HCT116 (cell line): Measurements from ENCODE around the gene LY6G5B. TPM values are rescaled to one million over a fixed set of nuclear protein-coding genes. Genes with fewer than 3 reads are reported as not detected.

Source experiments
- ATAC-seq: fragments of 200-7000 bp; cut with Tn5 transposase; 2 replicates; pipeline ENCODE4 v1.9.1; 2020; ENCODE audit warnings: mild to moderate bottlenecking, moderate library complexity
- BruUV-seq: library from RNA; stranded (reverse); fragments of 400-500 nt; replicated peaks from 2 replicates; lab custom pipeline; 2021; lab: Mats Ljungman, UMichigan
- CTCF ChIA-PET: fragments of 300-600 bp; sonication (Branson Sonifier 250); formaldehyde crosslinking; loops from one replicate; lab custom pipeline; 2021; ENCODE audit warnings: antibody characterized with exemption; lab: Charles Lee
- POLR2A ChIA-PET: fragments of 300-600, 350-600 bp; sonication (Branson Sonifier 250); formaldehyde crosslinking; loops from one replicate; lab custom pipeline; 2021; ENCODE audit warnings: antibody characterized with exemption; lab: Charles Lee
- RAD21 ChIA-PET, 2 experiments: fragments of 300-600 bp; sonication (Branson Sonifier 250); formaldehyde crosslinking; loops; one replicate each; lab custom pipeline; 2023; ENCODE audit warnings: low total read pairs in 2 of 2; ENCODE audit not compliant: uncharacterized antibody in 2 of 2, unreplicated experiment in 2 of 2, low non-redundant PET in 1 of 2; lab: Charles Lee
- DNase-seq: peaks from one replicate; pipeline ENCODE4 v3.0.0-alpha.2; 2010; ENCODE audit warnings: low read depth, low spot score
- H2AFZ ChIP-seq: fragments of 200-600 bp; shearing (Covaris generic), sonication (generic); 2 replicates; pipeline ENCODE4 v1.6.1; 2017; ENCODE audit warnings: low read depth, mixed run types, mixed read lengths, antibody characterized with exemption, low read length; ENCODE audit not compliant: poor library complexity, severe bottlenecking
- H3K27ac ChIP-seq: 2 replicates; pipeline ENCODE4 v1.5.1; 2012; ENCODE audit warnings: low read depth, low read length
- H3K27me3 ChIP-seq: fragments of 200-600 bp; sonication (generic); 2 replicates; pipeline ENCODE4 v1.6.1; 2016; ENCODE audit warnings: mixed run types, low read length, mixed read lengths; ENCODE audit not compliant: insufficient read depth
- H3K36me3 ChIP-seq, 2 experiments: fragments of 200-500 bp in 1 of 2; fragments of 200-600 bp in 1 of 2; sonication (Bioruptor generic) in 1 of 2; sonication (generic) in 1 of 2; 2 replicates each; pipeline versions ENCODE4 v1.5.1 to v1.6.1; 2014 to 2016; ENCODE audit warnings: low read length in 2 of 2, inconsistent platforms in 1 of 2, mixed read lengths in 1 of 2, mixed run types in 1 of 2; ENCODE audit not compliant: insufficient read depth in 2 of 2, control insufficient read depth in 1 of 2
- H3K4me1 ChIP-seq, 2 experiments: fragments of 200-600 bp in 1 of 2; sonication (generic) in 1 of 2; 2 replicates each; pipeline versions ENCODE4 v1.5.1 to v1.6.1; 2012 to 2017; ENCODE audit warnings: low read length in 2 of 2, inconsistent platforms in 1 of 2, mild to moderate bottlenecking in 1 of 2, mixed read lengths in 1 of 2, mixed run types in 1 of 2, moderate library complexity in 1 of 2; ENCODE audit not compliant: insufficient read depth in 2 of 2, control insufficient read depth in 1 of 2
- H3K4me2 ChIP-seq: fragments of 200-600 bp; sonication (generic); 2 replicates; pipeline ENCODE4 v1.6.1; 2017; ENCODE audit warnings: mixed run types, low read length, mixed read lengths
- H3K4me3 ChIP-seq, 2 experiments: fragments of 200-600 bp in 1 of 2; sonication (generic) in 1 of 2; replicated peaks in 1 of 2; 2 replicates each; pipeline ENCODE4 v1.5.1; 2011 to 2016; ENCODE audit warnings: low read length in 2 of 2, control low read depth in 1 of 2, low read depth in 1 of 2, mild to moderate bottlenecking in 1 of 2, mixed read lengths in 1 of 2, mixed run types in 1 of 2
- H3K79me2 ChIP-seq: fragments of 200-600 bp; sonication (generic); 2 replicates; pipeline ENCODE4 v1.6.1; 2017; ENCODE audit warnings: mild to moderate bottlenecking, mixed run types, low read length, moderate library complexity, mixed read lengths; ENCODE audit not compliant: insufficient read depth
- H3K9ac ChIP-seq: fragments of 200-600 bp; sonication (generic); 2 replicates; pipeline ENCODE4 v1.6.1; 2016; ENCODE audit warnings: low read length, mixed read lengths
- H3K9me2 ChIP-seq: fragments of 200-600 bp; sonication (generic), shearing (Covaris generic); 2 replicates; pipeline ENCODE4 v1.6.1; 2017; ENCODE audit warnings: mixed run types, mild to moderate bottlenecking, moderate library complexity; ENCODE audit not compliant: insufficient read depth
- H3K9me3 ChIP-seq, 2 experiments: fragments of 200-500 bp in 1 of 2; fragments of 200-600 bp in 1 of 2; sonication (Bioruptor generic) in 1 of 2; sonication (generic) in 1 of 2; 2 replicates each; pipeline ENCODE4 v1.6.1; 2014 to 2017; ENCODE audit warnings: low read length in 2 of 2, mixed read lengths in 2 of 2, inconsistent platforms in 1 of 2, low read depth in 1 of 2, mild to moderate bottlenecking in 1 of 2, mixed run types in 1 of 2, moderate library complexity in 1 of 2; ENCODE audit not compliant: control insufficient read depth in 1 of 2, insufficient read depth in 1 of 2
- H4K20me1 ChIP-seq: fragments of 200-600 bp; sonication (generic), shearing (Covaris generic); 2 replicates; pipeline ENCODE4 v1.6.1; 2017; ENCODE audit warnings: mixed run types, mild to moderate bottlenecking, moderate library complexity; ENCODE audit not compliant: insufficient read depth
- SIN3A ChIP-seq: IDR thresholded peaks from 2 replicates; pipeline ENCODE4 v1.6.1; 2012; ENCODE audit warnings: low read depth
- YY1 ChIP-seq: IDR thresholded peaks from 2 replicates; pipeline ENCODE4 v1.6.1; 2011; ENCODE audit warnings: low read length, low read depth, moderate library complexity, mild to moderate bottlenecking; ENCODE audit not compliant: insufficient replicate concordance; ENCODE audit errors: extremely low read depth
- intact Hi-C: fragments of 100-400 bp; cut with micrococcal nuclease; formaldehyde crosslinking; loops from 2 replicates; pipeline ENCODE4 v1.10.0; 2022
- microRNA-seq: library from miRNA; unstranded; fragments of <30 nt; microRNA quantifications from one replicate; pipeline ENCODE4, GENCODE V29; 2016; ENCODE audit warnings: borderline number of aligned reads
- total RNA-seq: library from RNA; stranded (reverse); gene quantifications from one replicate; pipeline ENCODE4 v1.2.1, GENCODE V29; 2021; ENCODE audit not compliant: unreplicated experiment

Gene LY6G5B
- total RNA-seq, 1 experiment from 2014 or later, result 15.4 TPM

- H4K20me1 ChIP-seq, result no peaks in the 10 kb centered on the region
- no peak overlapping the region for H3K4me3 ChIP-seq
- no peak for TF ChIP-seq YY1
- TF ChIP-seq SIN3A, result no peak
- H3K9ac ChIP-seq, result no peak overlapping the region
- no TSS peak for BruUV-seq
- intact Hi-C loops, result no loop called here
- H2AFZ ChIP-seq, result no peak overlapping the region
- RAD21 ChIA-PET, result no interaction called here
- POLR2A ChIA-PET, result interaction anchor here (1.4 kb wide), 1 partner anchor 10 kb away, joined by 3 read pairs; no protein-coding TSS in a partner anchor
- H3K9me2 ChIP-seq, result no peaks in the 10 kb centered on the region
- H3K4me2 ChIP-seq, result no peak overlapping the region
- no peaks in the 10 kb centered on the region for H3K9me3 ChIP-seq
- no peak overlapping the region for H3K27ac ChIP-seq
- ATAC-seq, result no peak
- no peaks in the 10 kb centered on the region for H3K27me3 ChIP-seq
- no peak for DNase-seq
- CTCF ChIA-PET, result no interaction called here
- H3K4me1 ChIP-seq, result peaks cover 27 to 42% of the 10 kb centered on the region in 2 experiments
- no peaks in the 10 kb centered on the region for H3K79me2 ChIP-seq
- 0 out of 4 replicates have a peak, but pooled peaks cover 0 to 3% of the 10 kb centered on the region in 2 experiments for H3K36me3 ChIP-seq
Observed at GRCh38 chr6:31722173-31722572, 52.4 kb downstream of the LY6G5B start.

Small RNA genes lying within 50 kb of the gene (microRNA-seq; reads per million reads assigned to microRNA genes)
- gene MIR4646 (not detected), gene MIR6832 (not detected)

Other genes starting within 250 kb of the LY6G5B start
- 21.7 TPM for gene MICB, start 171.8 kb upstream of the LY6G5B start, total RNA-seq
- not detected for gene MCCD1, start 141.0 kb upstream of the LY6G5B start, total RNA-seq
- gene DDX39B, start 128.0 kb upstream of the LY6G5B start, total RNA-seq, result 545 TPM
- gene ATP6V1G2, start 123.4 kb upstream of the LY6G5B start, total RNA-seq, result 1.8 TPM
- 26.6 TPM for gene NFKBIL1, start 122.4 kb upstream of the LY6G5B start, total RNA-seq
- gene LTA, start 97.7 kb upstream of the LY6G5B start, total RNA-seq, result 1.1 TPM
- gene TNF, start 94.4 kb upstream of the LY6G5B start, total RNA-seq, result 0.59 TPM
- 0.64 TPM for gene LTB, start 87.6 kb upstream of the LY6G5B start, total RNA-seq
- gene LST1, start 83.7 kb upstream of the LY6G5B start, total RNA-seq, result 0.69 TPM
- gene NCR3, start 77.0 kb upstream of the LY6G5B start, total RNA-seq, result not detected
- not detected for gene AIF1, start 54.7 kb upstream of the LY6G5B start, total RNA-seq
- gene PRRC2A, start 49.3 kb upstream of the LY6G5B start, total RNA-seq, result 250 TPM
- gene BAG6, start 17.3 kb upstream of the LY6G5B start, total RNA-seq, result 368 TPM
- gene APOM, start 14.1 kb upstream of the LY6G5B start, total RNA-seq, result 2.2 TPM
- gene C6orf47, start 9.2 kb upstream of the LY6G5B start, total RNA-seq, result 13.4 TPM
- gene GPANK1, start 5.0 kb upstream of the LY6G5B start, total RNA-seq, result 14.8 TPM
- 210 TPM for gene CSNK2B, start 3.9 kb upstream of the LY6G5B start, total RNA-seq
- 1.7 TPM for gene LY6G5C, start 11.1 kb downstream of the LY6G5B start, total RNA-seq
- 32.4 TPM for gene ABHD16A, start 33.3 kb downstream of the LY6G5B start, total RNA-seq
- gene LY6G6F, start 36.9 kb downstream of the LY6G5B start, total RNA-seq, result not detected
- not detected for gene LY6G6D, start 45.4 kb downstream of the LY6G5B start, total RNA-seq
- gene LY6G6C, start 51.8 kb downstream of the LY6G5B start, total RNA-seq, result 0.54 TPM
- 0.42 TPM for gene MPIG6B, start 53.4 kb downstream of the LY6G5B start, total RNA-seq
- gene DDAH2, start 59.3 kb downstream of the LY6G5B start, total RNA-seq, result 43.4 TPM
- 432 TPM for gene CLIC1, start 66.6 kb downstream of the LY6G5B start, total RNA-seq
- 90.4 TPM for gene MSH5, start 70.0 kb downstream of the LY6G5B start, total RNA-seq
- 18.2 TPM for gene SAPCD1, start 92.7 kb downstream of the LY6G5B start, total RNA-seq
- gene VWA7, start 107.4 kb downstream of the LY6G5B start, total RNA-seq, result 14.6 TPM
- 254 TPM for gene VARS1, start 125.8 kb downstream of the LY6G5B start, total RNA-seq
- 89.7 TPM for gene LSM2, start 137.0 kb downstream of the LY6G5B start, total RNA-seq
- 0.12 TPM for gene HSPA1L, start 145.3 kb downstream of the LY6G5B start, total RNA-seq
- 5.0 TPM for gene HSPA1A, start 145.6 kb downstream of the LY6G5B start, total RNA-seq
- 214 TPM for gene HSPA1B, start 157.8 kb downstream of the LY6G5B start, total RNA-seq
- gene NEU1, start 192.8 kb downstream of the LY6G5B start, total RNA-seq, result 15.1 TPM
- 0.74 TPM for gene SLC44A4, start 209.0 kb downstream of the LY6G5B start, total RNA-seq
- 84.0 TPM for gene EHMT2, start 227.7 kb downstream of the LY6G5B start, total RNA-seq
- 10.3 TPM for gene ZBTB12, start 232.1 kb downstream of the LY6G5B start, total RNA-seq